SIG-M5 (cell line): ENCODE results near the gene ARHGAP9.
A peak's percentile ranks its signal among the peaks of the same experiment; 100 is the strongest.
"Not testable (repeated sequence)": the region's sequence is repeated elsewhere in the genome, so short reads cannot be mapped to it uniquely, and the experiment has no call there.

Source experiments
- DNase-seq: peaks from one replicate; lab custom pipeline; 2025; lab: John Stamatoyannopoulos, UW

ARHGAP9 gene

DNA sequence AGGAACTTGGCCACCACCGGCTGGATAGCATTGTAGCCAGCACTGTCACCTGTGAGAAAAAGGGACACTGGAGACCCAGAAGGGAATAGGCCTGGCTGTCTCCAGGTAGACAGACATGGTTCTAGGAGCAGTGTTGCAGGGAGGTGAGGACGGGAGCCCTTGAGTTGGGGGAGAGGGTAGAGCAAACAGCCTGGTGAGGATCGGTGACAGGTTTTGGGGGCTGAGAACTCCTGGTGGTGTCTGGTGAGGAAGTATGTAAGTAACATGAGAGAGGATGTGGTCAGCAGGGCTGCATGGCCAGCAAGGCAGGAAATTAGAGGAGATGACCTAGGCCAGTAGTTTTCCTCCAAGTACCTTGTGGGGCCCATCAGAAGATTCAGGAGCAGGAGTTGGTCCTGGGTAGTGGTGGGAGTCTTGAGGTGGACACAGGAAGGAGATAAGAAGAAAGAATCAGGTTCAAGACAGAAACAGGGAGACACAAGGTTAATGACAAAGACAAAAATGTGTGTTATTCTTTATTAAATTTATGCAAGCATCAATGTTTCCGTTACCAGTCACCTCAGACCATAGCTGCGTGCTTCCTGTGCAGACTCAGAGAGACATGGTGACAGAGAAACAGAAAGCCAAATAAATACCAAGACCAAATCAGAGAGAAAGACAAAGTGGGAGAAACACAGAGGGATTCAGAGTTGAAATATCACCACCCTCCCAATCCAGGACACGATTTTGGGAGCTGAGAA is at the start of gene ARHGAP9:
Gene ARHGAP9 (minus strand): TSS at position 491 of the 740 bp plus-strand sequence. CDS start 460 bp downstream, at position 31.
- DNase-seq: no peak

- no peak for DNase-seq
These were observed 49.3 kb upstream of the ARHGAP9 start for GRCh38 chr12:57528831-57529555.

GRCh38 chr12:57528176-57528575 is 48.5 kb upstream of the ARHGAP9 start:
- DNase-seq: no peak

DNA sequence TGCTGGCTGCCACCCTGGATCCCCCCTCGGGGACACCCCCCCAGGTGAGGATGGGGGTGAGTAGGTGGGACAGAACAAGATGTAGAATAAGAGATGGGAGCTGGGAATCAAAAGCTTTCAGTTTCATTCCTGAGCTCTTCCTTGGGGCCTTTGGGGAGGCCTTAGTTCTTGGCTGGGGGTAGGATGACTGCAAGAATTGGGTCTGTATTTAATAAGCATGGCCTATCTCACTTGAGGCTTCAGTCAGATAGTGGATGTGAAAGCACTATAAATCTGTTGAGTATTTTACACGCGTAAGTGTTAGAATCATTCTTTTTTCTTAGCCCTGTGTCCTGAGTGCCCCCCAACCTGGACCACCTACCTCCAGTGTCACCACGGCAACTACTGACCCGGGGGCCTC is 47.5 kb upstream of the ARHGAP9 start:
- DNase-seq: no peak

- DNase-seq: no peak
These were observed 46.9 kb upstream of the ARHGAP9 start for GRCh38 chr12:57526477-57527126.

DNA sequence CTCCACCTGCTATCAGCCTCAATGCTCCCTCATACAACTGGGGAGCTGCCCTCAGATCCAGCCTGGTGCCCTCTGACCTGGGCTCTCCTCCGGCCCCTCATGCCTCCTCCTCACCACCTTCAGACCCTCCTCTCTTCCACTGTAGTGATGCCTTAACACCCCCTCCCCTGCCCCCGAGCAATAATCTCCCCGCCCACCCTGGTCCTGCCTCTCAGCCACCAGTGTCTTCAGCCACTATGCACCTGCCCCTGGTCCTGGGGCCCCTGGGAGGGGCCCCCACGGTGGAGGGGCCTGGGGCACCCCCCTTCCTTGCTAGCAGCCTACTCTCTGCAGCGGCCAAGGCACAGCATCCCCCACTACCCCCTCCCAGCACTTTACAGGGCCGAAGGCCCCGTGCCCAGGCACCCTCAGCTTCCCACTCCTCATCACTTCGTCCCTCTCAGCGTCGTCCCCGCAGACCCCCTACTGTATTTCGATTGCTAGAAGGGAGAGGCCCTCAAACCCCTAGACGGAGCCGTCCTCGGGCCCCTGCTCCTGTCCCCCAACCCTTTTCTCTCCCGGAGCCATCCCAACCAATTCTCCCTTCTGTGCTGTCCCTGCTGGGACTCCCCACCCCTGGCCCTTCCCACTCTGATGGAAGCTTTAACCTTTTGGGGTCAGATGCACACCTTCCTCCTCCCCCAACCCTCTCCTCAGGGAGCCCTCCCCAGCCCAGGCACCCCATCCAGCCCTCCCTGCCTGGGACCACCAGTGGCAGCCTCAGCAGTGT is 46.1 kb upstream of the ARHGAP9 start:
- no peak for DNase-seq

DNA sequence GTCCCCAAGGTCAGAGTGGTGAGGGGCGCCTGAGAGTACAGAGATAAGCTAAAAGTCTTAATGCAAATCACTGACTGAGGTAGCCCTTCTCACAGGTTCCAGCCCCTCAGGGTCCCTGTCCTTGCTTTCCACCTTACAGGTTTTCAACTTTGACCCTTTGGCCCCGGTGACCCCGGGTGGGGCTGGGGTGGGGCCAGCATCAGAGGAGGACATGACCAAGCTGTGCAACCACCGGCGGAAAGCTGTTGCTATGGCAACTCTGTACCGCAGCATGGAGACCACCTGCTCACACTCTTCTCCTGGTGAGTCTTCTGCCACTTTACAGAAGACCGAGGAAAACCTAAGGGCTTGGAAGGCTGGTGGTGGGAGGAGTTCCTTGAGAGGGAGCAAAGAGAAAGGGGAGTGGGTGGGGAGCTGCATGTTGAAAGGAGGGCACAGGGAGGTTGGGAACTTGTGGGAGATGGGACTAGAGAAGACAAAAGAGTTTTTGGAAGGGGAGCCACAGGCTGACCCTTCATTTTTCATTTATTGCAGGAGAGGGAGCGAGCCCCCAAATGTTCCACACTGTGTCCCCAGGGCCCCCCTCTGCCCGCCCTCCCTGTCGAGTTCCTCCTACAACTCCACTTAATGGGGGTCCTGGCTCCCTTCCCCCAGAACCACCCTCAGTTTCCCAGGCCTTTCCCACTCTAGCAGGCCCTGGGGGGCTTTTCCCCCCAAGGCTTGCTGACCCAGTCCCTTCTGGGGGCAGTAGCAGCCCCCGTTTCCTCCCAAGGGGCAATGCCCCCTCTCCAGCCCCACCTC is 45.3 kb upstream of the ARHGAP9 start:
- no peak for DNase-seq

GRCh38 chr12:57523706-57524614 is 44.3 kb upstream of the ARHGAP9 start:
- no peak for DNase-seq

GRCh38 chr12:57522887-57523705 is 43.4 kb upstream of the ARHGAP9 start:
- DNase-seq: no peak

DNA sequence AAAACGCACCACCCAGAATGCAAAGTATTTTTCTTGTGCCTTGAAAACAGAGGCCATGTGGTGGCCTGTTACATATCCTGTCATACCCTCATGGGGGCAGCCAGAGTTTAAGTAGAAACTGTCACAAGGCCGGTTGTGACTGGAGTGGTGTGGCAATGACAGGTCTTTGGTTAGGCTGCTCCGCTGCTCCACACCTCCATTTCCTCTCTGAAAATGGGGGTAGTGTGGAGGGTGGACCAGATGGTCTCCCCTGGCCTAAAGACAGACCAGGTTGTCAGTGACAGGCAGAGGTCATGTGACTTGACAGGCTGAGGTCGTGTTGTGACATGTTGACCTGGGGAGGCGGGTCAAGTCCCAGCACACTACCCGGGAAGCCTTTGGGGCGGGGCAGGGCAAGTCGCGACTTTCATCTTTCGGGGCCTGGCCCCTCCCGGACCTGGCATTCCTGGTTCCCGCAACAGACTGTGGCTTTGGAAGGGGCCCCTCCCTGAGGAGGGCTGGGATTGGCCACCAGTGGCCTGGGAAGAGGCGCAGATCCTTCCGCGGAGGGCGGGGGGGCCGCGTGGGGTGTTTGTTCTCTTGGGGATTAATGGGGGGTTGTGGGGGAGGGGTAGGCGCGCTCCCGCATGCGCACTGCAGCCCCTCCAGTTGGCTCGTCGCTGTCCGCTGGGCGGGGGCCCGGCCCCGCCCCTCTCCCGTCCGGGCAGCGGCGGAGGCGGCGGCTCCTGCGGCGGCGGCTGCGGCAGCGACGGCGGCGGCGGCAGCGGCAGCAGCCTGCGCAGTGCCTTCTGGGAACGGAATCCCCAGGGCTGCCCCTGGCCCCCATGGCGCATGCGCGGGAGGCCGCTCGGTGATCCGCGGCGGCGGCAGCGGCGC is 42.6 kb upstream of the ARHGAP9 start, which contains the start of gene MBD6:
Gene MBD6 (plus strand): TSS at position 814 of the 876 bp plus-strand sequence. CDS start 1,480 bp downstream, outside the sequence.
- peak; percentile 90 for DNase-seq

- DNase-seq: no peak
These were observed 41.9 kb upstream of the ARHGAP9 start for GRCh38 chr12:57521525-57522010.

DNA sequence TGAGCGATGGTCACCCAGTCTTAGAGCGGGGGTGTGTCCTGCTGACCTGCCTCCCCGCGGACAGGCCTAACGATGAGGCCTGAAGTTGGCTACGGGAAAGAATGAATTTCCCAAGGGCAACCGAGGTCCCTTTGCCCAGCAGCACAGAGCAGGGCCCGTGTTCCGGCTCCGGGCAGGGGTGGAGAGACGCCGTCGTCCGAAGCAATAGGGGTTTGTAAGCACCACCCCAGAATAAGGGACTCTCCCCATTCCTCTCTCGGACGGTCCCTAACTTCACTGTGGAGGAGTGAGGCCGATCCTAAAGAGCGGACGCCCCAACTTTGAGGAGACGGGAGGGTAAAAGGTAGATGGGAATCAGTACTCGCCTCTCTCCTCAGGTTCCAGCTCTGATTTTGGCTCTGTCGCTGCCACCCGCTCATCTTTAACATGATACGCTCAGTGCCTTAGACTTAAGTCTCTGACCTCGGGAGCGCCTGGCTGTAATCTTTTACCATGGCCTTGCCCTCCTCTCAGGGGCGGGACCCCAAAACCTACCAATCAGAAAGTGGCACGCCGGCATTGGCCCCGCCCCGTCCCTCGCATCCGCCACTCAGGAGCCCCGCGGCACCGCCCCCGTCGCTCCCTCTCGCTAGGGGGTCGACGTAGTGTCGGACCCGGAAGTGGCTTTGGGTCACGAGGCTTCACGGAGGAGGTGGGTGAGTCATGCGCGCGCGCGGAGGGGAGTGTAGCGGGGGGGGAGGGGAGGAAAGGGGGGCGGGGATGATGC is 40.6 kb upstream of the ARHGAP9 start, which contains the start of gene DDIT3:
Gene DDIT3 (minus strand): TSS at position 462 of the 766 bp plus-strand sequence. CDS start 3,108 bp downstream, outside the sequence.
- DNase-seq: peak; percentile 81

DNA sequence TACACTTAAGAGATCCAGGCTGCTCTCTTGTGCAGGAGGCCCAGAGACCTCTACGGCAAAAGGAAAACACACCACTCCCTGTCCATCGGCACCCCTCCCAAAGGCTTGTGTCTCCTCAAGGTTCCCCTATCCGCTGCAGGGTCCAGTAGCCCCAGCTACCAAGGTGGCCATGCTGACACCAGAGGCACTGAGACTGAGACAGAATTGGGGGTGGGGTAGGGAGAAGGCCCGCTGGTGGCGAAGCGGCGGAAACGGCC is 40.1 kb upstream of the ARHGAP9 start:
- no peak for DNase-seq

- no peak for DNase-seq
These were observed 39.5 kb upstream of the ARHGAP9 start for GRCh38 chr12:57518920-57519795.

GRCh38 chr12:57518176-57518919 is 38.7 kb upstream of the ARHGAP9 start:
- DNase-seq: no peak

DNA sequence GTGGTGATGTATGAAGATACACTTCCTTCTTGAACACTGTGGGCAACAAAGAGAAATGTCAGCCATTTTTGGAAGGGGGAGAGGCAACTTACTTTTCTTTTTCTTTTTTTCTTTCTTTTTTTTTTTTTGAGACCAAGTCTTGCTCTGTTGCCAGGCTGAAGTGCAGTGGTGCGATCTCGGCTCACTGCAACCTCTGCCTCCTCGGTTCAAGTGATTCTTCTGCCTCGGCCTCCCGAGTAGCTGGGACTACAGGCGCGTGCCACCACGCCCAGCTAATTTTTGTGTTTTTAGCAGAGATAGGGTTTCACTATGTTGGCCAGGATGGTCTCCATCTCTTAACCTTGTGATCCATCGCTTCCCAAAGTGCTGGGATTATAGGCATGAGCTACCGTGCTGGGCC is 38.1 kb upstream of the ARHGAP9 start:
- not testable (repeated sequence) for DNase-seq
